Nephron progenitor cell (in vitro differentiated cells): ENCODE measurements around the gene ITPK1.
A peak's percentile ranks its signal among the peaks of the same experiment; 100 is the strongest.

Source experiments
- DNase-seq: peaks from one replicate; pipeline ENCODE4 v3.0.0; 2021
- H3K27ac Mint-ChIP-seq: 2 replicates; pipeline ENCODE4 v1.8.0; 2021; ENCODE audit warnings: mild to moderate bottlenecking, moderate library complexity, mixed read lengths
- H3K27me3 Mint-ChIP-seq: 2 replicates; pipeline ENCODE4 v1.8.0; 2021; ENCODE audit warnings: mild to moderate bottlenecking, low read depth, mixed read lengths; ENCODE audit not compliant: poor library complexity
- H3K36me3 Mint-ChIP-seq: 2 replicates; pipeline ENCODE4 v1.8.0; 2021; ENCODE audit warnings: low read depth, mixed read lengths
- H3K4me1 Mint-ChIP-seq: 2 replicates; pipeline ENCODE4 v1.8.0; 2021; ENCODE audit warnings: mixed read lengths
- H3K4me3 Mint-ChIP-seq: 2 replicates; pipeline ENCODE4 v1.8.0; 2021; ENCODE audit warnings: mild to moderate bottlenecking, moderate library complexity, mixed read lengths
- H3K9me3 Mint-ChIP-seq: 2 replicates; pipeline ENCODE4 v1.8.0; 2021; ENCODE audit warnings: mild to moderate bottlenecking, moderate library complexity, mixed read lengths
- CTCF ChIP-seq: fragments of 200-600 bp; sonication (generic); IDR thresholded peaks from 2 replicates; pipeline ENCODE4 v1.5.0; 2021; ENCODE audit warnings: antibody characterized with exemption

ITPK1 gene

GRCh38 chr14:93156693-93157369 is 41.1 kb upstream of the ITPK1 start:
- no peaks in the 10 kb centered on the region for H3K9me3 Mint-ChIP-seq
- DNase-seq: no peak
- H3K36me3 Mint-ChIP-seq: no peaks in the 10 kb centered on the region
- peak overlapping the region; percentile 29 for H3K27ac Mint-ChIP-seq
- H3K4me1 Mint-ChIP-seq: peaks cover 6% of the 10 kb centered on the region
- TF ChIP-seq CTCF: no peak
- H3K4me3 Mint-ChIP-seq: no peak overlapping the region
- peaks cover 15% of the 10 kb centered on the region for H3K27me3 Mint-ChIP-seq

GRCh38 chr14:93155667-93156066 is 39.9 kb upstream of the ITPK1 start:
- TF ChIP-seq CTCF: no peak
- Mint-ChIP-seq H3K4me3 (no peak overlapping the region), H3K27ac (no peak overlapping the region), H3K4me1 (peaks cover 10% of the 10 kb centered on the region), H3K27me3 (peaks cover 15% of the 10 kb centered on the region), H3K9me3 (no peaks in the 10 kb centered on the region), H3K36me3 (no peaks in the 10 kb centered on the region)
- DNase-seq: no peak

- TF ChIP-seq CTCF: no peak
- H3K27ac Mint-ChIP-seq: no peak overlapping the region
- H3K4me3 Mint-ChIP-seq: no peak overlapping the region
Measured at GRCh38 chr14:93153121-93153520, 37.4 kb upstream of the ITPK1 start.

GRCh38 chr14:93150227-93151208 is 34.8 kb upstream of the ITPK1 start:
- no peak overlapping the region for H3K27ac Mint-ChIP-seq
- no peak for DNase-seq
- H3K9me3 Mint-ChIP-seq: no peaks in the 10 kb centered on the region
- peaks cover 23% of the 10 kb centered on the region for H3K27me3 Mint-ChIP-seq
- TF ChIP-seq CTCF: no peak
- H3K4me3 Mint-ChIP-seq: no peak overlapping the region
- H3K36me3 Mint-ChIP-seq: no peaks in the 10 kb centered on the region
- peaks cover 23% of the 10 kb centered on the region for H3K4me1 Mint-ChIP-seq

More at GRCh38 chr14:93153121-93153520, 37.4 kb upstream of the ITPK1 start:
- DNase-seq: no peak
- Mint-ChIP-seq H3K4me1 (peaks cover 23% of the 10 kb centered on the region), H3K27me3 (peaks cover 21% of the 10 kb centered on the region), H3K36me3 (no peaks in the 10 kb centered on the region), H3K9me3 (no peaks in the 10 kb centered on the region)

GRCh38 chr14:93148979-93149378 is 33.3 kb upstream of the ITPK1 start:
- no peaks in the 10 kb centered on the region for H3K36me3 Mint-ChIP-seq

More at GRCh38 chr14:93148979-93149378, 33.3 kb upstream of the ITPK1 start:
- no peak overlapping the region for H3K4me3 Mint-ChIP-seq
- H3K9me3 Mint-ChIP-seq: no peaks in the 10 kb centered on the region
- peaks cover 23% of the 10 kb centered on the region for H3K4me1 Mint-ChIP-seq
- DNase-seq: no peak
- no peak overlapping the region for H3K27ac Mint-ChIP-seq
- peaks cover 25% of the 10 kb centered on the region for H3K27me3 Mint-ChIP-seq
- no peak for TF ChIP-seq CTCF
